Endothelial cell of hepatic sinusoid (primary cell): ENCODE measurements around the gene RPRD2.
"Not testable (repeated sequence)": the region's sequence is repeated elsewhere in the genome, so short reads cannot be mapped to it uniquely, and the experiment has no call there.

ENCODE experiments used
- in situ Hi-C: cut with HindIII; loops from 2 replicates; pipeline ENCODE4 v1.10.0; 2017; ENCODE audit warnings: low sequenced_read_pairs

The RPRD2 gene

DNA sequence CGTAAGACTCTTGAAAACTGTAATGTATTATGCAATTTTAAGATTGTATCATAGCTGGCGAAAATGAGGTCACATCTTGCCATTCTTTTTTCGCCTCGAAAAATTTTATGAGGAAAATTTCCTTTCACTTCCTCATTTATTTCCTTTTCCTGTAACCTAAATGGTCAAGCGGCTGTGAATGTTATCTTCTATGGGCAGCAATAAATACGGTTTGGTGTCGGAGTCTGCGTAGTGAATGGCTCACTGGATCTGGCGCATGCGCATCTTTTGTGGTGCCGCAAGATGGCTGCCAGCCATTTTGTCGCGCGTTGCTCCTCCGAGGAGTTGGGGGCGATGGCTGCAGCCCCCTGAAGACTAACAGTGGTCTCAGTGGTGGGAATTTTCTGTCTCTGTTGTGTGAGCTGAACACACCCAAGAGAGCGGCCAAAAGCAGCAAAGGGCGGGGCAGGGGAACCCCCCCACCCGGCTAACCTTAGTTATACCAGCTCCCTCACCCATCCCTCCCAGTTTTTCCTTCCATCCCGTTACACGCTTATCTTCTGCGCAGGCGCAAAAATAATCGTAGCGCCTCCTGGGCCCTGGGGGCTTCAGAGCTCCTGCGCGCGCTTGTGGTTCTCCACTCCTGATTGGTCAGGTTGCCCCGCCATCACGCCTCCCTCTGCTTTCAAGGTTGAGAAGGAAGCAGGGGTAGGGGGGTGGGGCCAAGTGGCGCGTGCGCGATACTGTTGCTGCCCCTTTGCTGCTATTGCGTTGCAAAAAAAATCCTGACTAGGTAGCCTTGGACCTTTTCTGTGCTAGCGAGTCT lies at the start of gene RPRD2:
Gene RPRD2 (plus strand): TSS at position 722 of the 805 bp plus-strand sequence. CDS start 568 bp downstream, outside the sequence.
- in situ Hi-C loops = no loop called here

- in situ Hi-C loops = not testable (repeated sequence)
Measured at GRCh38 chr1:150314691-150315090, 49.3 kb upstream of the RPRD2 start.

DNA sequence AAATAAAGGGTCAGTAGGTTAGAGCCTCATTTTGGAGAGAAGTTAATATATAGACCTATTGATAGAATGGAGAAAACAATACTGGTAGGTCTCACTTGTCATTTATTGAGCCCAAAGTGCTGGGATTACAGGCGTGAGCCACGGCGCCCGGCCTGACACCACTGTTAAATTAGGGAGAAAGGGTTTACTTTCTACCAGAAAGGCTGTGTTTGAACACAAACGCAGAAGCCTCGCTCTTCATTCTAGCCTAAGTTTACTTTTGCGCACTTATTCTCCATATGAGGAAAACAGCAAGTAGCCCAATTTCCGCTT lies 43.3 kb upstream of the RPRD2 start:
- in situ Hi-C loops = no loop called here

- in situ Hi-C loops = no loop called here
Measured at GRCh38 chr1:150321826-150322166, 42.2 kb upstream of the RPRD2 start.

DNA sequence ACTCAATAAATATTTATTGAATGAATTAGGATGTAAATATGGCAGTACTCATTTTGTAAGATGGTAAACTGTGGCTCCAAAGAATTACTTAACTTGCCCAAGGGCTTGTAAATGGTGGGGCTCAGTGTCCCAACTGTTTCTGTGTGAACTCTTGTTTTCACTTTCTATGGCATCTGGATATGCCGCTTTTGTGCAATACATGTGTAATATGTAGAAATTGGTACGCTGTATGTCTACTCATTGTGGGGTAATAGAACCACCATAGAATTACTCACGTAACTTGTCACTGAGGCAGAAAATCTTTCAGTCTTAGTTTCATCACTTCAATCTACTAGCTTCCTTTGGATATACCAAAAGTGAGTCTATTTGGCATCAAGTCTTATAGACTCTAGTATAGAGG lies 41.6 kb upstream of the RPRD2 start:
- in situ Hi-C loops = no loop called here

DNA sequence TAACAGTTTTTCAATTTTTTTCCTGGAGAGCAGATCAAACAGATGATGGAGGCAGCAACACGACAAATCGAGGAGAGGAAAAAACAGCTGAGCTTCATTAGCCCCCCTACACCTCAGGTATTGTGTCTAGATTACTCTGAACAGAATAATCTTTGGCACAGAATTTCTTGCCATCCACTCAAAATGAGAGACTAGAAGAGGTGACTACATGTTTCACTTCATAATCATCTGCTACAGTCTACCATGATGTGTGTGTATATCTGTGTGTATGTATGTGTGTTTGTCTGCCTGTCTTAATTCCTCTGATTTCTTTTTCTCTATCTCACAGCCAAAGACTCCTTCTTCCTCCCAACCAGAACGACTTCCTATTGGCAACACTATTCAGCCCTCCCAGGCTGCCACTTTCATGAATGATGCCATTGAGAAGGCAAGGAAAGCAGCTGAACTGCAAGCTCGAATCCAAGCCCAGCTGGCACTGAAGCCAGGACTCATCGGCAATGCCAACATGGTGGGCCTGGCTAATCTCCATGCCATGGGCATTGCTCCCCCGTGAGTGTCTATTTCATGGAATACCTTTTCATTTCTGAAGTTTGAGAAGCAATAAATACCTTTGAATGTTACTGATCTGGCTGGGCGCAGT lies 31.2 kb upstream of the RPRD2 start:
- in situ Hi-C loops = no loop called here

GRCh38 chr1:150346316-150346715 lies 17.6 kb upstream of the RPRD2 start:
- in situ Hi-C loops = no loop called here

DNA sequence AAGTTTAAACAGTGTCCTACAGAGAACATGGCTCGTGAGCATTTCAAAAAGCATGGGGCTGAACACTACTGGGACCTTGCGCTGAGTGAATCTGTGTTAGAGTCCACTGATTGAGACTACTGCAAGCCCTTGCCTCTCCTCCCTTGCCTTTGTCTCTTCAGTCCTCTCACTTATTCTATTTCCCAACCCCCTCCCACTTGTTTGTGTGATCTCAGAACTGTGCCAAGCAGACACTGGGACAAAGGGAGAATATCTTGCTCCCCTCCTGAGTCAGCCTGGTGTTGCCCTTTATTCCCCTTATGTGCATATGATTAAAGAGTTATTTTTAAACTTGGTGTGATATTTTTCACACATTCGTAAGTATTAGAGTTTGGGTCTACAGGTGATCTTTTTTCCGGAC lies 11.1 kb upstream of the RPRD2 start:
- in situ Hi-C loops = no loop called here

GRCh38 chr1:150362721-150363425 lies 1.1 kb upstream of the RPRD2 start:
- in situ Hi-C loops = no loop called here

- in situ Hi-C loops = no loop called here
Measured at GRCh38 chr1:150364231-150365003, 470 bp downstream of the RPRD2 start.

- in situ Hi-C loops = no loop called here
Measured at GRCh38 chr1:150365941-150366340, 2.0 kb downstream of the RPRD2 start.

DNA sequence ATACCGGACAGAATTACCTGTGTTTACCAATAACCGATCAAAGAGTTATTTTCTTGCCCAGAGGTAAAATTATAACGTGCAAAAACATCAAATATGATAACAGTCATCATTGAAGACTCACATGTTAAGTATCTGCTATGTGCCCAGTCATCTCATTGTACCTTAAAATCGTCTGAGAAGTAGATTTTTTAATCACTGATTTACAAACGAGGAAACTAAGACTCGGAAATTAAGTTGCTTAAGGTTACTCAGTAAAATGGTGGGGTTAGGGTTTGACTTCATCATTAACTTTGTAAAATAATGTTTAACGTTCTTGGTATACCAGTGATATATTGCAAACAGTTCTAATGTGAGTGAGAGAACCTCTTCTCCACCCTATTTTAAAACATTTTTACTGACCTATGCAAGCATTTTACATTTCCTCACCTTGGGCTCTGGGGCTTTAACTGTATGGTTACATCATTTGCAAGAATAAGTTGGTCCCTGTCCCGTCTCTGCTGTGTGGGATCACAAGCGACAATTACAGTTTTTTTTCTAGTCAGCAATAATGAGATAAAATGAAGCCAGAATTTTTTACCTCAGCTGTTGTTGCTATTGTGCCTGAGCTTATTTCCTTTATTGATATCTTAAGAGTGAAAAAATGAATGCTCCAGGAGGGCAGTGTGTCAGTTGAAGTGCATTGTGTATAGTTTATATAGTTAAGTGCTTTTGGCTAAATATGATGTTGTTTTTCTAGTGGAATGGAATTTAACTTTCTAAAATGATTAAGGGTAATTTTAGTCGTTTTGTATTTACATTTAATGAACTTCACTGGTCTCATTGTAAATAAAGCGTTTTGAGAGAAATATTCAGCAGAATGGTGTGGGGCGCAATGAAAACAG lies 2.7 kb downstream of the RPRD2 start:
- in situ Hi-C loops = no loop called here

- in situ Hi-C loops = loop anchor here (10.0 kb wide), 1 partner anchor 124 kb away; no protein-coding TSS in a partner anchor
Measured at GRCh38 chr1:150371110-150371509, 7.2 kb downstream of the RPRD2 start.

DNA sequence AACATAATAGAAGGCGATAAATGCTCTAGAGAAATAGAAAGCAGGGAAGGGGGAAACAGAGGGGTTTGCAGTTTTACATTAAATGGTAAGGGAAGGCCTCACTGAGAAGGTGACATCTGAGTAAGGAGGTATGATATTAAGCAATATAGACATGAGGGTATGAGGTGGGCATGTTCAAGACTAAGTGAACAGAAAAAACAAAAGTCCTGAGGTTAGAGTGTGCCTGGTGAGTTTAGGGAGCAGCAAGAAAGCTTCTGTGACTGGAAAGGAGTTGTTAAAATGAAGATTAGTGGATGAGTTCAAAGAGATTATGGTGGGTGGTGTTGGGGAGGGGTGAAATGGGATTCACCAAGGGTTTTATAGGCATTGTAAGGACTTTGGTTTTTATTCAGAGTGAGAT lies 8.6 kb downstream of the RPRD2 start:
- in situ Hi-C loops = loop anchor here (10.0 kb wide), 1 partner anchor 122 kb away; no protein-coding TSS in a partner anchor

GRCh38 chr1:150376110-150376509 lies 12.2 kb downstream of the RPRD2 start:
- in situ Hi-C loops = loop anchor here (10.0 kb wide), 1 partner anchor 119 kb away; no protein-coding TSS in a partner anchor

GRCh38 chr1:150383631-150384324 lies 19.8 kb downstream of the RPRD2 start:
- in situ Hi-C loops = no loop called here

DNA sequence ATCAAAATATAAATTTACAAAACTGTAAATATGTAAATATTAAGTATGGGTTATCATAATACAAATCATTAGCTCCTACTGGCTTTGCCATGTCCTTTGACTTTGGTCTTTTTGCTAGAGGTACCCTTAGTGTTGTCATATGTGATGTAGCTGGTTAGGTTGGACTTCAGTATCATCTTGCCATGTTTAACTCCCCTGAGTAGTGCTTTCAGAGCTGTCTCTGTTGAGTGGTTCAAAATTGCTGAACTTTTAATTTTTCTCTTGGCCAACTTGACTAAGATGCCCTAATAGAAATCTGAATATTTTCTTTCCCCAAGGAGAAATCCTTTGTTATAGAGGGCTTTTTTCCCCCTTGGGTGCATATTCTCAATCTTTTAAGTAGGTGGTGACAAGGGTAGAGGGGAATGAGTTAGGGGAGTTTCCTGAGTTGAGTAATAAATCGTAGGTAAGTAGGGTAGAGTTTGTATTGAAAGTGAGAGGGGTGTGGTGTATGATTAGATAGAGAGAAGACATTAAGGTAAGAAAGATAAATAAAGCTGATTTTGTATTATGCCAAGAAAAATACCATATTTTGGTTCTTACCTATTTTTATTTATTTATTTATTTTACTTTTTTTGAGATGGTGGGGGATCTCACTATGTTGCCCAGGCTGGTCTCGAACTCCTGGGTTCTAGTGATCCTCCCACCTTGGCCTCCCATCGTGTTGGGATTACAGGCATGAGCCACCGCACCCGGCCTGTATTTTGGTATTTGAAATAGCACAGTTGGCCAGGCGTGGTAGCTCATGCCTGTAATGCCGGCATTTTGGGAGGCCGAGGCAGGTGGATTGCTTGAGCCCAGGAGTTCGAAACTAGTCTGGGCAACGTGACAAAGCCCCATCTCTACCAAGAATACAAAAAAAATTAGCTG lies 21.8 kb downstream of the RPRD2 start:
- in situ Hi-C loops = no loop called here

- in situ Hi-C loops = no loop called here
Measured at GRCh38 chr1:150386592-150386991, 22.6 kb downstream of the RPRD2 start.

DNA sequence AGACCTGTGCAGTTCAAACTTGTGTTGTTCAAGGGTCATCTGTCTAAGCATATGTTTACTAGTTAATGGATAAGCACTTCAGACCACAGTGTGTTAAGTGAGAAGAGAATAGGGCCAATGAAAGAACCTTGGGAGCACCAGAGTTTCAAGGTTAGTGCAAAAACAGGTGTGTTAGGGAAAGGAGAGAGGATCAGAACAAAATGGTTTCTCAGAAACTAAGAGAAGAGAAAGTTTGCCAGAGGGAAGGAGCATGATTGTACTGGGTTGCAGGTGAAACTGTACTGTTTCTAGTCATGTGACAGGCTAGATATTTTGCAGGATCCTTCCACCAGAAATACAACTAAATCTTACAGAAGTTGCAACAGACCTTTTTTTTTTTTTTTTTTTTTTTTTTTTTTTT lies 23.3 kb downstream of the RPRD2 start:
- in situ Hi-C loops = no loop called here
